ENCODE data around the gene LRSAM1.

LRSAM1 gene

DNA sequence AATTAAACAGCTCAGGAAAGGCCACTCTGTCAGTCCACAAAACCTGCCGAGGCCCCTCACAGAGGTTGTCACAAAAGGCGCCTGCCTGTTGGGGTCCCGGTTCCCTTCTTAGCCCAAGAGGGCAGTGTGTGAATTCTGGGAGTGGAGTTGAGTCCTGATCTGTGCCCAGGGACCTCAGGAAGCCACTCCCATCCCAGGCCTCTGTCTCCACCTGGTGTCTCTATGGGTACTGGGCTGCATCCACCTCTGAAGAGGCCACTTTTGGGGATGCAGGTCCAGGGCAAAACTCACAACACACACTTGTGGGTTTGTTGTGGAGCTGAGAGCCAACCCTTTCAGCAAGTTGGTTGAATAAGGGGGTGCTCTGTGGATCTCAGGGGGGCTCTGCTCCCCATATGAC, 86.5 kb downstream of the LRSAM1 start:
- no peak for DNase-seq

DNA sequence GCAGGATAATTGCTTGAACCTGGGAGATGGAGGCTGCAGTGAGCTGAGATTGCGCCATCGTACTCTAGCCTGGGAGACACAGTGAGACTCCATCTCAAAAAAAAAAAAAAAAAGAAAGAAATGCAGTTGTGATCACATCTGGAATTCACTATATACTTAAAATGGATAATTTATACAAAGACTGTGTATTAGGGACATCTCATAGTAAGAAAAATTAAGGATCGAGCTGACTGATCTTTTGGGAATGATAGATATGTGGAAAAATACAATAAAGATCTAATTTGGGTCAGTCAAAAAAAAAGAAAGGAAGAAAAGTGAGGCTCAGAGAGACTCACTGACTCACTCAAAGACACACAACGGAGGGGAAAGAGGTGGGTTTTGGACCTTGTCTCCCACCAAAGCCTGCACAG, 87.5 kb downstream of the LRSAM1 start:
- DNase-seq: no peak

DNA sequence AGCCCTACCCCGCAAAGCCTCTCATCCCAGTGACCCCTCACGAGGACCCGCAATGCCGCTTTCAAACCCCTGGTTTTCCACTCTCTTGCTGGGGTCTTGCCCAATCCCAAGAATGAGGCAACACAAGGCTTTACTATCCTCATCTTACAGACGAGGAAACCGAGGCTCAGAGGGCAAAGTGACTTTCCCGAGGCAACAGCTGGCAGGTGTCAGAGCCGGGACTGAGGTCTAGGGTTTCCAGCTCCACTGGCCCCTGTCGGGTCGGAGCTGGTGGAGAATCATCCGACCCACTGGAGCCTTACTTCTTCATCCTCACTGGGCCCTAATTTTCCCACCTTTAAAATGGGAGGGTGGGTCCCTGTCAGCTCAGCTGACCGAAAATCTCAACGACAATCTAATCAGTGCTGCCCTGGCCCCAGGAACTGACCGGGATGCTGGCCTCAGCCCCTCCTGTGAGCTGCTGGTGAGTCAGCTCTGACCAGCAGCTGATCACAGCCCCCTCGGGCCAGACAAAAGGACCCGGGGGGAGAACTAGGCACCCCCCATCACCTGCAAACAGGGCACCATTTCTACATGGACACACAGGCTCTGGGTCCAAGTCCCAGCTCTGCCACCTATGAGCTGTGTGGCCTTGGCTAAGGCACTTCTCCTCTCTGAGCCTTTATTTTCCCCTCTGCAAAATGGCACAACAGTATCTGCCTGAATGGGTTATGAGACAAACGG, 88.1 kb downstream of the LRSAM1 start:
- DNase-seq: no peak

DNA sequence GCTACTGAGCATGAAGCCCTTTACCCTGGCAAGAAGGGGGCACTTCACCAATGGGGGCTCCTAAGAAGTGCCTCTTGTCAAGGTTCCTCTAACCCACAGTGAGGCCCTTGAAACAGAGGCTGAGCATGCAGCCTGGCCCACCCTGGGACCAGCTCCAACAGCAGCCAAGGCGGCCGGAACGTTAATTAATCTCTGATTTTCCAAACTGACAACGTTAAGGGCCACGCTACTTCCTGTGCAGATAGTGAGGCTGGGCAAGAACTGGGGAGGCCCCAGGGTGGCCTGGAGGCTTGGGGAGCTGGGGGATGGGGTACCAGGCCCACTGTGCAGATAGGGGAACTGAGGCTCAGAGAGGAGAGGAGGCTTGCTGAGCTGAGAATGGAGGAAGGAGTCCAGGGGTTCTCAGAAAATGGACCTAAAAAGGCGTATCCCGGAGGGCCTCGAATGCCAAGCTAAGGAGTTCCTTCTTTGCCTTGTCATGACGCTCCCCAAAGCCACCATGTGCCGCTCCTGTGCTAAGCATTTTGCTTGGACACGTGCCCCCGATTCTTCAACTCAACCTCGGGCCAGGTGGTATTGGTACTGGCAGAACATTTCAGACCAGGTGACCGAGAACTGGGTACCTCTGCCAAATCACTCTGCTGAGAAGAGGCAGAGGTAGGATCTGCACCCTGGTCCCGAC, 88.8 kb downstream of the LRSAM1 start:
- no peak for DNase-seq

DNA sequence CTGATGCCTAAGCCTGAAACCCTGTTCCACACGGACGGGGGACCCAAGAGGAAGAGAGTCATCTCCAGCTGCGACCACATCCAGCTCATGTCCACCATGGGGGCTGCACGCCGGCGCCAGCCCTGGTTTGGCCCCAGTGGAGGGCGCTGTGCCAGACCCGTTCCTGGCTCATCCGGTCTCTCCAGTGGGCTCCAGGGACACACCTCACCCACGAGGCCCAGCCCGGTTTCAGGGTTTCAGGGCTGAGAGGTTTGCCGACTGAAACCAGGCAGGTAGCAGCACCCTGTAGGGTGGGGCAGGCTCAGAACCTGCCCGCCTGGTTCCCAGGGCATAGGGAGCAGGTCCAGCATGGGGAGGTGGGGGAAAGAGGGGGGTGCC, 89.3 kb downstream of the LRSAM1 start:
- DNase-seq: no peak

DNA sequence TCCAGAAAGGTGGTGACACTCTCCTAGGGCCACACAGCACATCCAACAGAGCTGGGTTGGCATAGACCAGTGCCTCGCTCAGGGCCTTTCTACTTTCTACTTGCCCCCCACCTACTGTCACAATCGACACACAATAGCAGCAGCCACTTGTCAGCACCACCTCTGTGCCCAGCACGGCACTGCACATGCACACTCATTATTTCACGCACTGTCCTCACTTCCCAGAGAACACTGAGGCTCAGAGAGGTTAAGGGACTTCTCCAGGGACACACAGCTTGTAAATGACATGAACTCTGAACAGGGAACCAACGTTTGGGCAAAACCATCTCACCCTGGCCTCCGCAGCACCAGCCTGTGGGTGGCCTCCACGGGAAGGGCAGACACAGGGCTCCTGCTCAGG, 89.9 kb downstream of the LRSAM1 start:
- no peak for DNase-seq

DNA sequence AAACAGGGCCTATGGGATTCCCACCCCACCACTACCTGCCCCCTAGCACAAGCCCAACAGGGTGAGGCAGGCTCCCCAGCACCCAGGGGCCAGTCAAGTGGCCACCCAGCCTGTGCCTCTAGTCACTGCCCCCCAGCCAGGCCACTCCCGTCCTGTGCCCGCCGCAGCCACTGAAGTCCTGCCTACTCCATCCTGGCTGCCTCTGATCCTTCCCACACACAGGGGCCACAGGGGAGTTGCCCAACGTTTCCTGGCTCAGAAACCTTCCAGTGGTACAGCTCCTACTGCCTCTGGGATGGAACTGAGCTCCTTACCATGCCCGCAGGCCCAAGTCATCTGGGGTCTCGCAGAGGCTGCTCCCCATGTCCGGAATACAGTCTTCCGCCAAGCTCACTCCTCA, 90.6 kb downstream of the LRSAM1 start:
- no peak for DNase-seq

DNA sequence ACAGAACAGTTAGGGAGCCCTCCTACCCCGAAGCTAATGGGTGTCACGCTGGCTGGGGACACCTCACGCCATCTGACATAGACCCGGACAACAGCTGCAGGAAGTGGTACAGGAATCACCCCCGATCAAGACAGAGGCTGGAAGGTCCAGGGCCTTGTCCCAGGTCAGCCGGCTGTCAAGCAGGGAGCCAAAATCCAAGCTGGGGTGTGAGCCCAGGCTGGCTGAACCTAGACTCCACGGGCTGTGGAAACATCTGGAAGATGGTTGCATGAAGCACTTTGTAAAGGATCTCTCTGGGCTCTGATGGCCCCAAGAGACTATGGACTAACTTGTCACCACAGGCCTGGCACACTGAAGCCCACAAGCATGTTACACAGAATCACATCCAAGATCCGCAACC, 91.9 kb downstream of the LRSAM1 start:
- DNase-seq: no peak

DNA sequence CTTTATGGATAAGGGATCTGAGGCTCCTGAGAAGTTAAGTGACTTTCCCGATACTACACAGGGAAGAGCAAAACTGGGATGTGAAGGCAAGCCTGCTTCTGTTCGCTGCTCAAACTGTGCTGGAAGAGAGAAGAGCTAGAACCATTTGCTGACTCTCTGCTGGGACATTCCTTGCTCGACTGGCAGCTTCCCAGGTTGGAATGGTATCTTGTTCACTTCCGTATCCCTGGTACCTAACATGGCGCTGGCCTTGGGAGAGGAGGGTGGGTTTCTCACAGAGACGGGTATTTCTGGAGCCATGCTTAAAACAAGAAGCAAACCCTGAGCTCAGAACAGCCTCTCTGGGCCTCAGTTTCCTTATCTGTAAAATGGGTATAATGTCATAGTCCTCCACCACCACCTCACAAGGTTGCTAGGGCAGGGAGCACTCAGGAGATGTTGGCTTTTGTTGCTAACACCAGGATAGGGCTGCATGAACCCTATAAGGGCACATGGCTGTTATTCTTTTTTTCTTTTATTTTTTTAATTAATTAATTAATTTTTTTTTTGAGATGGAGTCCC, 92.7 kb downstream of the LRSAM1 start:
- no peak for DNase-seq

DNA sequence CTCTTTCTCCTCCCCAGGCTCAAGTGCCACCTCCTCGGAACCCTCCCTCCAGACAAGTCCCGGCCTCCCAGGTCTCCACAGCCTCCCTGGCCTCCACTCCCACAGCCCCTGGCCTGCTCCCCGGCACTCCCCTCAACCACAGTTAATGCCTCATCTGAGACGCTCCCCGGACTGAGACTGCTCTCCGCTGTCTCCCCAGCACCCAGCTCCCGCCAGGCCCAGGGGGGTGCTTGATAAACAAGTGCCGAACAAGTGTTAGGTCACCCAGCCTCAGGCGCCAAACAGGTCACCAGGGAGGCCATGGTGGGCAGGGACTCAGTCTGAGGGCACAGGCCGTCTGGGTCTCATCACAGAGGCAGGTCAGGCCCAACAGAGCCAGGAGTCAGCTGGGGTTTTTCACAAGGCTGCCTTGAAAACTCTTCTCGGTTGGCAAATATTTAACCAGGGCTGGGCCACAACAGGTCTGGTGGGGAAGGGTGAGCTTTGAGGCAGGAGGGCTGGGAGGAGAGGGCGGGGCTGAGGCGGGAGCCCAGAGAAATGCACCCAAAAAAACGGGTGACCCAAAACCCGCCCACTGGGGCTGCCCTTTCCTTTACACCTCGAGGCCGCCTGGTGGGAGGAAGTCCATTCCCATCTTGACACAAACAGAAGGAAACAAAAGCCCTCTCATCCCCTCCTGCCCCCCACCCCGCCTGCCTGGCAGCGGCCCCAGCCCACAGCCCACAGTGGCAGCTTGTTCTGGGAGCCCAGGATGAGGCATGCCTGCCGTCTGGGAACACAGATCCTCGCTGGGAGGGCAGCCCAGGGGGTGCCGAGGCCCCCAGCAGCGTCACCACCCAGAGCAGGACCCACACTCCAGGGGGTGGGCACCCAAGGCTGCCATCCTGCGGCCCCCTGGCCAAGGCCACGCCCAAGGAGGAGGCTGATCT, 94.2 kb downstream of the LRSAM1 start:
- DNase-seq: peak; percentile 17

DNA sequence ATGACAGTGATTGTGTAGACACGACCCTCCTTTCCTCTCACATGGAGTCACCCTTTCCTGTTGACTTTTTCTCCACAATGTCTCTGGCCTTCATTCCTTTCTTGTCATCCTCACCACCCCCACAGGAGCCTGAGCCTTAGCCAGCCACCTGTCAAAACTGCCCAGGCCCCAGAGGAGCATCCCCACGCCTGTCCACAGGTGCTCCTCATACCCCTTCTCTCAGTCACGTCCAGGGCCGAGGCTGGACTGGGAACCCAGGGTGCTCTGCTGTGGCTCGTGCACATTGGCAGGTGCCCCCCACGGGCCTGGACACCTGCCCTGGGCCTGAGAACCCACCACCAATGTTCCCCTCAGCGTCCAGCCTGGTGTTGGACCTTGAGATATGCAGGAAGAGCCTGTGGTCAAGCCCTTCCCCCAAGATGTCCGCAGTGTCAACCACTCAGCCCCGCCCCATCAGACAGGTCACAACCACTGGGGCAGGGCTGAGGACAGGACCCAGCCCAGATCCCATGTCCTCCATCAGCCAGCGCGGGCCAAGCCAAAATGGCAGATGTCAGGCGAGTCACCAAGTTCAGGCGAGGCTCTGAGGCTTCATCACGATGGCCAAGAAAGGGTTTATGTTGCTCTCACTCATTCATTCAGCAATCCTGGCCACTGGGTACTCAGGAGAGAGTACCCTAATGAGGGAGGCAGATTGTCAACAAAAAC, 95.0 kb downstream of the LRSAM1 start:
- DNase-seq: no peak

DNA sequence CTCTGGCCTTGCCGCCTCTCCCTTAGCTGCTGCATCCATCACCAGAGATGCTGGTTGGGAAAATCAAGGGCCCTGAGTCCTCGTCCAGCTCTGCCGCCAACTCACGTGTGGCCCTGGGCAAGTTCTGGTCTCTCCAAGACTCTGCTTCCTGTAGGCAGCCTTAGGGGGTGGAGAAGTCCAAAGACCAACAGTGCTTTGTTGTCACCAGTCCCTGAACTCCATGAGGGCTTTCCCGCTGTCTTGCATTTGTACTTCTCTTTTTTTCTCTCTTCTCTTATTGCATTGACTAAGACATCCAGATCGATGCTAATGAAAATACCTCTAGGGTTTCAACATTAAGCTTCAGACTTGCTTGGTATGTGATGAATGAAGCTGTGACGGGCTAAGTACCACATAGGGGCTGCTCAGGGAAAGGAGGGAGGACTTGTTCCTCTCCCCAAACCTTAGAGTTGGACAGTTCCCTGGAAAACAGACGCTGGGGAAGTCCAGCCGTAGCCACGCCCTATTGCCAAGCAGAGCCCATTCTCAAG, 97.1 kb downstream of the LRSAM1 start:
- no peak for DNase-seq

DNA sequence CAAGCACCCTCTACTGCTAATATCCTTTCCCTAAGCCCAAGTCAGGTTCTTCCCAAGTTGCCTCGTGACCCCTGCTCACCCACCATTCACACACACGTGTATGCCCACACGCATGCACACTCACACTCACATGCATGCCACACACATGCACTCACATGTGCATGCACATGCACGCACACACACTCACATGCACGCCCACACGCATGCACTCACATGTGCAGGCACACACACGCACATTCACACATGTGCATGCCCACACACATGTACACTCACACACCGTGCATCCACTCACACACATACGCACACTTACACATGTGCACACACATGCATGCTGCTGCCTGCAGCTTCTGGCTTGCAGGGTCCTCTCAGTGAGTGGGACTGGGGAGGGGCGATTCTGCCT, 97.9 kb downstream of the LRSAM1 start:
- DNase-seq: no peak

DNA sequence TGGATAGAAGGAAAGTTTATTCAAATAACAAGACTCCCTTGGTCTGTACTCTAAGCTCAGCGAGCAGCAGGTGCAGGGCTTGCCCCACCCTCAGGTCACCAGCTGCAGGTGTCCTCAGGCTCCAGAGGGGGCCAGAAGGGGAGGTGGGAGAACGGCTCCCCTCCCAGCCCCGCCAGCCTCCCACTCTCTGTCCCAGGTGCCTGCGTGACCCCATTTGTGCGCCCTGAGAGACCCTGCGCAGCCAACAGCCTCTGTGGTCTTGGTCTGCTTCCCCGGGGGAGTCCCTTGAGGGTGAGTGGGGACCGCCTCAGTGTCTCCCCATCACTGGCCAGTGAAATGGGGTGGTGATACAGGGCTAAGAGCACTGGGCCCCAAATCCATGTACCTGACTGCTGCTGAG, 98.4 kb downstream of the LRSAM1 start:
- DNase-seq: no peak

DNA sequence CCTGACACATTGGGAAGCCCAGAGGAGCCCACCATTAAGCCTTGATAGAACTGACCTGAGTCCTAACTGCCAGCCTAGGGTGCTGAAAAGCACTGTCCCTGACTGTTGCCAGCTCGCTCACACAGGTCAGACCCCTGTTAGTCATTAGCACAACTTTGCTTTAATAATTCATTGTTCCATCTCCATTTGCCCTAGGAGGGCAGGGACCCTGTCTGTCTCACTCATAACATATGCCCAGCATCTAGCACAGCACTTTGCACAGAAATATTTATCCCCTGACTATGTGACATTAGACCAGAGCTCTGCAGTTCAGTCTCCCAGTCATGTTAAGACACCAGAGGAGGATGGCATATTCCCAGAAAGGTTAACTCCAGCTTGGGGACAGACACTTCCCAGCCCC, 99.0 kb downstream of the LRSAM1 start:
- DNase-seq: no peak

DNA sequence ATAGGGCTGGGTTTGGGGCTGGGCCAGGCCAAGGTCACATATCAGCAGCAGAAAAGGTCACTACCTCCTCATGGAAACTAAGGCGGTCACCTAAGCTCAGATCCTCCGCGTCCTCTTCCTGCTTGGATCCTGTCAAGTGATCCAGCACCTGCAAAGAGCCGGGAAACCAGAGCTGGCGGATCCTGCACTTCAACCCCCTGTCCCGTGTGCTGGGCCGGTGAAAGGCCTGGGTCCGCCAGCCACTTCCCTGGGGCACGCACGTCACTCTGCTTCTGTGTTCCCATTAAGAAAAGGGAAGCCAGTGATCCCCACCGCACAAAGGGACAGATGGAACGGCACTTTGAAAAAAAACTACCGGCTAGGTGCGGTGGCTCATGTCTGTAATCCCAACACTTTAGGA, 99.4 kb downstream of the LRSAM1 start:
- DNase-seq: no peak

Data from NCI-H526 treated with DMSO at 0.1 percent for 48 hours (cell line).